Thoracic aorta (tissue), 2 donors: ENCODE data around the gene TMEM82. TPM values are rescaled to one million over a fixed set of nuclear protein-coding genes. Genes with fewer than 3 reads are reported as not detected.
A peak's percentile ranks its signal among the peaks of the same experiment; 100 is the strongest.

Source experiments
- ATAC-seq: fragments of 150-250 bp; one replicate; pipeline ENCODE4 v1.8.0; 2017; ENCODE audit warnings: low read depth; ENCODE audit not compliant: insufficient number of reproducible peaks, low FRiP score
- DNase-seq: peaks from one replicate; pipeline ENCODE4 v3.0.0-alpha.2; 2020; ENCODE audit warnings: low spot score
- H3K27ac ChIP-seq, 2 donors: fragments of 200-600 bp; sonication (generic); 1 replicate in 1 of 2; 2 replicates in 1 of 2; pipeline ENCODE4 v1.5.1; 2016; ENCODE audit warnings: mild to moderate bottlenecking in 2 of 2, moderate library complexity in 2 of 2
- H3K27me3 ChIP-seq: fragments of 200-600 bp; sonication (generic); replicated peaks from 2 replicates; pipeline ENCODE4 v1.6.0; 2016; ENCODE audit warnings: mild to moderate bottlenecking; ENCODE audit not compliant: insufficient read depth
- H3K36me3 ChIP-seq: fragments of 200-600 bp; sonication (generic); one replicate; pipeline ENCODE4 v1.5.1; 2016
- H3K4me1 ChIP-seq, 2 donors: fragments of 200-600 bp; sonication (generic); 1 replicate in 1 of 2; 2 replicates in 1 of 2; pipeline versions ENCODE4 v1.5.1 to v1.6.0; 2016; ENCODE audit warnings: low read depth in 2 of 2, mild to moderate bottlenecking in 1 of 2; ENCODE audit not compliant: control insufficient read depth in 1 of 2
- H3K4me3 ChIP-seq: fragments of 200-600 bp; sonication (generic); 2 replicates; pipeline ENCODE4 v1.5.1; 2016; ENCODE audit warnings: mild to moderate bottlenecking
- H3K9me3 ChIP-seq: fragments of 200-600 bp; sonication (generic); 2 replicates; pipeline ENCODE4 v1.5.1; 2016
- total RNA-seq, 2 donors: library from RNA; depleted of rRNA; stranded (reverse); fragments of >200 nt; gene quantifications; one replicate each; pipeline versions ENCODE4 v1.1.0 to v1.2.3, GENCODE V29; 2016
- TF ChIP-seq, protein P1 (sequence below): fragments of 200-600 bp; sonication (generic); IDR thresholded peaks from one replicate; pipeline ENCODE4 v1.5.1; 2019; ENCODE audit warnings: antibody characterized with exemption

Gene TMEM82
- total RNA-seq, 2 donors from 2014 or later, result not detected

DNA sequence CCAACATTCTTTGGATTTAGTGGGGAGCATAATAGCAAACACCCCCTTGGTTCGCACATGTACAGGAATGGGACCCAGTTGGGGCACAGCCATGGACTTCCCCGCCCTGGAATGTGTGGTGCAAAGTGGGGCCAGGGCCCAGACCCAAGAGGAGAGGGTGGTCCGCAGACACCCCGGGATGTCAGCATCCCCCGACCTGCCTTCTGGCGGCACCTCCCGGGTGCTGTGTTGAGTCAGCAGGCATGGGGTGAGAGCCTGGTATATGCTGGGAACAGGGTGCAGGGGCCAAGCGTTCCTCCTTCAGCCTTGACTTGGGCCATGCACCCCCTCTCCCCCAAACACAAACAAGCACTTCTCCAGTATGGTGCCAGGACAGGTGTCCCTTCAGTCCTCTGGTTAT, 43.4 kb downstream of the TMEM82 start:
- Histone ChIP-seq H3K27ac (peak overlapping the region; percentile 67 to 78), H3K4me1 (peaks cover 22 to 44% of the 10 kb centered on the region in 2 donors), H3K36me3 (peaks cover 46% of the 10 kb centered on the region), H3K27me3 (no peaks in the 10 kb centered on the region), H3K9me3 (no peaks in the 10 kb centered on the region), H3K4me3 (no peak overlapping the region)
- no peak for DNase-seq
- ATAC-seq, result no peak
- TF ChIP-seq, protein P1, sequence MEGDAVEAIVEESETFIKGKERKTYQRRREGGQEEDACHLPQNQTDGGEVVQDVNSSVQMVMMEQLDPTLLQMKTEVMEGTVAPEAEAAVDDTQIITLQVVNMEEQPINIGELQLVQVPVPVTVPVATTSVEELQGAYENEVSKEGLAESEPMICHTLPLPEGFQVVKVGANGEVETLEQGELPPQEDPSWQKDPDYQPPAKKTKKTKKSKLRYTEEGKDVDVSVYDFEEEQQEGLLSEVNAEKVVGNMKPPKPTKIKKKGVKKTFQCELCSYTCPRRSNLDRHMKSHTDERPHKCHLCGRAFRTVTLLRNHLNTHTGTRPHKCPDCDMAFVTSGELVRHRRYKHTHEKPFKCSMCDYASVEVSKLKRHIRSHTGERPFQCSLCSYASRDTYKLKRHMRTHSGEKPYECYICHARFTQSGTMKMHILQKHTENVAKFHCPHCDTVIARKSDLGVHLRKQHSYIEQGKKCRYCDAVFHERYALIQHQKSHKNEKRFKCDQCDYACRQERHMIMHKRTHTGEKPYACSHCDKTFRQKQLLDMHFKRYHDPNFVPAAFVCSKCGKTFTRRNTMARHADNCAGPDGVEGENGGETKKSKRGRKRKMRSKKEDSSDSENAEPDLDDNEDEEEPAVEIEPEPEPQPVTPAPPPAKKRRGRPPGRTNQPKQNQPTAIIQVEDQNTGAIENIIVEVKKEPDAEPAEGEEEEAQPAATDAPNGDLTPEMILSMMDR, result no peak

DNA sequence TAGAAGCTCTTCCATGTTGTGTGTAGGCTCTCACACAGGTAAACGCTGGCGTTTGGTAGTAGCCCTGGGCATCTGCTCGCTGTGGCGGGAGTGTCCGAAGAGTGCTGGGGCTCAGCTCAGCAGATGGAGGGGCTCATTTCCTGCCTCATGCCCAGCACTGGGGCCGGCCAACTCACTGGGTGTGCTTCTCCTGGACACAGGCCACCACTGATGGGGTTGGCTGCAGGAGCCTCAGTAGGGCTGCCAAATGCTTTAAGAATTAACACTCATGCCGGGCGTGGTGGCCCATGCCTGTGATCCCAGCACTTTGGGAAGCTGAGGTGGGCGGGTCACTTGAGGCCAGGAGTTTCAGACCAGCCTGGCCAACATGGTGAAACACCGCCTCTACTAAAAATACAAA, 44.3 kb downstream of the TMEM82 start:
- no peak overlapping the region for H3K4me3 ChIP-seq
- no peaks in the 10 kb centered on the region for H3K27me3 ChIP-seq
- H3K36me3 ChIP-seq, result peaks cover 38% of the 10 kb centered on the region
- H3K9me3 ChIP-seq, result no peaks in the 10 kb centered on the region
- peak; percentile 32 for ATAC-seq
- TF ChIP-seq, protein P1, result no peak
- peak overlapping the region; percentile 67 to 78 for H3K27ac ChIP-seq
- peaks cover 22 to 44% of the 10 kb centered on the region in 2 donors for H3K4me1 ChIP-seq
- DNase-seq, result peak; percentile 73

DNA sequence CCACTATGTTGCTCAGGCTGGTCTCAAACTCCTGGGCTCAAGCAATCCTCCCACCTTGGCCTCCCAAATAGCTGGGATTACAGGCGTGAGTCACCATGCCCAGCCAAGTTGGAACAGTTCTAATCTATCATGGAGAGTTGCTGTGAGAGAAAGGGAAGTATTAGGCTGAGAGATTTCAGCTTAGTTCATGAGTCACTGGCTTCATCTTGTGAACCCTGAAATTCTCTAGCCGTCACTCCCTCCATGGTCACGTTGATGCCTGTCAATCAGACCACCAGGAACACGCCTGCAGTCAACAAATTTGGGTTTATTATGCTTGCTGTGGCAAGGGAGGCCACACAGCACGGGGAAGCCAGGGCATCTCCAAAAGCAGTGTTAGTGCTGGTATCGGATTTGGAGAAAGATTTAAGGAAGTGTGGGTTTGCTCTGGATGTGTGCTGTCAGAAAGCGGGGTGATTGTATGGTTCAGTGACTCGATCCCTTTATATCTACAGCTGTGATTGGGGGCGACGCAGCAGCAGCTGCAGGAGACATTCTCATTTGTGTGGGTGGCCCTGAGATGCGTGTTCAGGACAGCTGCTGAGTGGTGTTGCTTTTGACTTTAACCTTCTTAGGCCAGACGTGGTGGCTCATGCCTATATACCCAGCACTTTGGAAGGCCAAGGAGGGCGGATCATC, 46.5 kb downstream of the TMEM82 start:
- no peak for ATAC-seq
- H3K27me3 ChIP-seq, result no peaks in the 10 kb centered on the region
- no peak for DNase-seq
- TF ChIP-seq, protein P1, result no peak
- H3K36me3 ChIP-seq, result peaks cover 17% of the 10 kb centered on the region
- H3K9me3 ChIP-seq, result no peaks in the 10 kb centered on the region
- no peak overlapping the region for H3K4me3 ChIP-seq
- peak overlapping the region; percentile 78 to 79 for H3K27ac ChIP-seq
- peaks cover 27 to 63% of the 10 kb centered on the region in 2 donors for H3K4me1 ChIP-seq

DNA sequence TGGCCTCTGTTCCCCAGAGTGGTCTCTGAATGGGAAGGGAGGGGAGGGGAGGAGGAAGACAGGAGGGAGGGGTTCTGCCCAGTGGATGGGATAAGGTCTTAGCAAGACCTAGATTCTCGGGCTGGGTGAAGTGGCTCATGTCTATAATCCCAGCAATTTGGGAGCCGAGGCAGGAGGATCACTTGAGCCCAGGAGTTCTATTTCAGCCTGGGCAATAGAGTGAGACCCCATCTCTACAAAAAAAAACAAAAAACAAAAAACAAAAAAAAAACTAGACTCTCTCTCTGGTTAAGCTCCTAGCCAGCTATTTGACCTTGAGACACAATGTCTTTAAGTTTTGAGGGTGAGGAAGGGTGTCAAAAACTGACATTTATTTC, 53.8 kb downstream of the TMEM82 start:
- Histone ChIP-seq H3K27me3 (no peaks in the 10 kb centered on the region), H3K36me3 (no peaks in the 10 kb centered on the region), H3K4me3 (no peak overlapping the region), H3K9me3 (no peaks in the 10 kb centered on the region), H3K27ac (peak overlapping the region; percentile 83 to 91), H3K4me1 (peaks cover 49 to 87% of the 10 kb centered on the region in 2 donors)
- no peak for DNase-seq
- TF ChIP-seq, protein P1, result no peak
- no peak for ATAC-seq

Other genes with a start within 250 kb of the TMEM82 start
- gene CASP9, start 218.3 kb upstream of the TMEM82 start, total RNA-seq, result 10 to 100 TPM; 14.2 to 18.8 TPM
- 10 to 100 TPM; 14.1 to 28.6 TPM for gene DNAJC16, start 215.7 kb upstream of the TMEM82 start, total RNA-seq
- gene AGMAT, start 157.4 kb upstream of the TMEM82 start, total RNA-seq, result under 1 TPM in 1 of 2 donors, not detected in 1; 0.21 TPM
- gene DDI2, start 125.0 kb upstream of the TMEM82 start, total RNA-seq, result 10 to 100 TPM; 19.6 to 37.5 TPM
- 10 to 100 TPM; 53.7 to 74.6 TPM for gene PLEKHM2, start 58.2 kb upstream of the TMEM82 start, total RNA-seq
- gene SLC25A34, start 6.2 kb upstream of the TMEM82 start, total RNA-seq, result 1 to 10 TPM; 2.4 to 7.5 TPM
- gene FBLIM1, start 16.3 kb downstream of the TMEM82 start, total RNA-seq, result 100 to 1,000 TPM; 731 to 997 TPM
- under 1 TPM; 0.81 to 0.99 TPM for gene UQCRHL, start 65.2 kb downstream of the TMEM82 start, total RNA-seq
- 10 to 100 TPM; 52.3 to 96.9 TPM for gene SPEN, start 105.2 kb downstream of the TMEM82 start, total RNA-seq
- 10 to 100 TPM; 42.9 to 46.5 TPM for gene ZBTB17, start 233.6 kb downstream of the TMEM82 start, total RNA-seq